NCI-H1092 (cell line): Measurements from ENCODE around the gene WBP1.

Experiments
- DNase-seq: peaks from one replicate; lab custom pipeline; 2025; lab: John Stamatoyannopoulos, UW

The WBP1 gene

GRCh38 chr2:74502720-74503505 lies 44.7 kb downstream of the WBP1 start:
- no peak for DNase-seq

- DNase-seq: no peak
Measured at GRCh38 chr2:74503506-74504475, 45.6 kb downstream of the WBP1 start.

GRCh38 chr2:74504591-74504990 lies 46.4 kb downstream of the WBP1 start:
- DNase-seq: no peak

GRCh38 chr2:74505448-74506246 lies 47.4 kb downstream of the WBP1 start:
- DNase-seq: no peak

- DNase-seq: peak; percentile 97
Measured at GRCh38 chr2:74507145-74507925, 49.1 kb downstream of the WBP1 start, which contains the start of gene PCGF1. Gene PCGF1 (minus strand): TSS chr2:74507695. CDS start chr2:74507668, 27 bp downstream.

GRCh38 chr2:74507926-74508520 lies 49.8 kb downstream of the WBP1 start:
- DNase-seq: no peak

GRCh38 chr2:74510272-74510671 lies 52.0 kb downstream of the WBP1 start:
- DNase-seq: no peak
